ENCODE data around the gene PFDN6.

DNA sequence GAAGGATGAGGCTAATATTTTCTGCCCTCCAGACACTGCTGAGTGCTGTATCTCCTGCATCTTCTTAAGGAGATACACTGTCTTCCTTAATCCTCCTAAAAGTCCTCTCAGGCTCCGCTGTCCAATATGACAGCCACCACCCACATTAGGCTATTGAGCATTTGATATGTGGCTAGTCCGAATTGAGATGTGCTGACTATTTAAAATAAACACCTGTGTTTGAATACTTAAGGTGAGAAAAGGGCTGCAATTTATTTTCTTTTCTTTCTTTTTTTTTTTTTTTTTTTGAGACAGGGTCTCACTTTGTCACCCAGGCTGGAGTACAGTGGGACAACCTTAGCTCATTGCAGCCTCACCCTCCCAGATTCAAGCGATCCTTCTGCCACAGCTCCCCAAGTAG is 12.5 kb downstream of the PFDN6 start:
- TF ChIP-seq, protein P1, sequence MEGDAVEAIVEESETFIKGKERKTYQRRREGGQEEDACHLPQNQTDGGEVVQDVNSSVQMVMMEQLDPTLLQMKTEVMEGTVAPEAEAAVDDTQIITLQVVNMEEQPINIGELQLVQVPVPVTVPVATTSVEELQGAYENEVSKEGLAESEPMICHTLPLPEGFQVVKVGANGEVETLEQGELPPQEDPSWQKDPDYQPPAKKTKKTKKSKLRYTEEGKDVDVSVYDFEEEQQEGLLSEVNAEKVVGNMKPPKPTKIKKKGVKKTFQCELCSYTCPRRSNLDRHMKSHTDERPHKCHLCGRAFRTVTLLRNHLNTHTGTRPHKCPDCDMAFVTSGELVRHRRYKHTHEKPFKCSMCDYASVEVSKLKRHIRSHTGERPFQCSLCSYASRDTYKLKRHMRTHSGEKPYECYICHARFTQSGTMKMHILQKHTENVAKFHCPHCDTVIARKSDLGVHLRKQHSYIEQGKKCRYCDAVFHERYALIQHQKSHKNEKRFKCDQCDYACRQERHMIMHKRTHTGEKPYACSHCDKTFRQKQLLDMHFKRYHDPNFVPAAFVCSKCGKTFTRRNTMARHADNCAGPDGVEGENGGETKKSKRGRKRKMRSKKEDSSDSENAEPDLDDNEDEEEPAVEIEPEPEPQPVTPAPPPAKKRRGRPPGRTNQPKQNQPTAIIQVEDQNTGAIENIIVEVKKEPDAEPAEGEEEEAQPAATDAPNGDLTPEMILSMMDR (IDR thresholded peaks at IDR 0.05): no peak
- TF ChIP-seq POLR2A (IDR thresholded peaks at IDR 0.05): no peak
